NCI-H2081 treated with DMSO at 0.1 percent for 48 hours (cell line): ENCODE measurements around the gene XYLT2.

ENCODE experiments used
- DNase-seq: peaks from one replicate; lab custom pipeline; 2025; lab: John Stamatoyannopoulos, UW

XYLT2 gene

GRCh38 chr17:50363217-50364060 lies 17.5 kb downstream of the XYLT2 start:
- no peak for DNase-seq

- DNase-seq, result no peak
Observed at GRCh38 chr17:50364061-50364458, 18.1 kb downstream of the XYLT2 start.

- DNase-seq, result no peak
Observed at GRCh38 chr17:50364715-50365114, 18.8 kb downstream of the XYLT2 start.

DNA sequence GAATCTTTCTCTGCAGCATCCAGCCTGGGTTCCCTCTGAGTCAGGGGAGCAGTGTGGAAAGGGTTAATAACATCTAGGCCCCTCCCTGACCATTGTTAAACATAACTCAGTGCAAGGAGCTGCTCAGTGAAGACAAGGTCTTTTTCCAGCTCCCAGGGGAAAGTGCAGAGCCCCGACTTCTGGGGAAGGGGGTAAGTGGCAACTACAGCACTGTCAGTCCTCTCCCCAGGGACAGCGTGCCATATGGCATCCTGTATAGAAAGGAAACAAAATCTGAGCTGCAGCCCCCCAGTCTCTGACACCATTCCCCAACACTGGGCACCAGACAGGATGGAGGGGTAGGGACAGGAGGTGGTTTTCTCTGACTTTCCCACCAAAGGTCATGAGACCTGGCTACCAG lies 19.2 kb downstream of the XYLT2 start:
- DNase-seq, result no peak

GRCh38 chr17:50365649-50366393 lies 19.9 kb downstream of the XYLT2 start:
- no peak for DNase-seq

- no peak for DNase-seq
Observed at GRCh38 chr17:50367401-50367800, 21.5 kb downstream of the XYLT2 start.

DNA sequence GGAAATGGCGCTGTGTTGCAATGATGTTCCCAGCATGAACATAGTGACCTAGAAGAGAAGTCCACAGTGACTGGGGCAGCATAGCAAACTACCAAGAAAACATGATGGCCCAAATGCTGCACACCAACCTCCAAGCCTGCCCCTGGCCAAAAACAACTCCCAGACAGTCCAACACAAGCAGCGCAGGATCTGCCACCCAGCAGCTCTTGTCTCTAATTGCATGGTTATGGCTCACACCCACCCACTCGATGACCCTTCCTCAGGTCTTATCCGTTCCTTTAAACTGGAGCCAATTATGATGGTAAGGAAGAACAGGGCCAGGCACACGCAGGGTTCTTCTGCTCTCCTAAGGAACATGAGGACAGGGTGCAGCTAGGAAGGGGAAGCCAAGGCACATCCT lies 24.1 kb downstream of the XYLT2 start:
- no peak for DNase-seq

GRCh38 chr17:50371526-50371925 lies 25.6 kb downstream of the XYLT2 start:
- DNase-seq, result no peak

GRCh38 chr17:50372222-50372757 lies 26.4 kb downstream of the XYLT2 start:
- no peak for DNase-seq

- DNase-seq, result peak; percentile 73
Observed at GRCh38 chr17:50372758-50373556, 27.0 kb downstream of the XYLT2 start, which contains the start of the genes EME1 and MRPL27. TSS of gene EME1 (plus strand) at chr17:50373229. CDS start at chr17:50375209, 1,980 bp downstream. TSS of gene MRPL27 (minus strand) at chr17:50373184. CDS start at chr17:50373170, 14 bp downstream.

DNA sequence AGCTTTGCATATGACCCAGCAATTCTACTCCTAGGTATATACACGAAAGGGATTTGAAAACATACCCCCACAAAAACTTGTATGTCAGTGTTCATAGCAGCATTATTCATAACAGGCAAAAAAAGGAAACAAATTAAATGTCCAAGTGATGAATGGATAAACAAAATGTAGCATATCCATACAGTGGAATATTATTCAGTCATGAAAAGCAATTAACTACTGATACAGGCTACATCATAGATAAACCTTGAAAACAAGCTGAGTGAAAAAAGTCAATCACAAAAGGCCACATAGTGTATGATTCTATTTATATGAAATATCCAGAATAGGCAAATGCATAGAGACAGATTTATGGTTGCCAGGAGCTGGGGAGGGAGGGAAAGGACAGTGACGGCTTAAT lies 27.8 kb downstream of the XYLT2 start:
- no peak for DNase-seq

- DNase-seq, result peak; percentile 55
Observed at GRCh38 chr17:50375858-50376538, 30.1 kb downstream of the XYLT2 start.

DNA sequence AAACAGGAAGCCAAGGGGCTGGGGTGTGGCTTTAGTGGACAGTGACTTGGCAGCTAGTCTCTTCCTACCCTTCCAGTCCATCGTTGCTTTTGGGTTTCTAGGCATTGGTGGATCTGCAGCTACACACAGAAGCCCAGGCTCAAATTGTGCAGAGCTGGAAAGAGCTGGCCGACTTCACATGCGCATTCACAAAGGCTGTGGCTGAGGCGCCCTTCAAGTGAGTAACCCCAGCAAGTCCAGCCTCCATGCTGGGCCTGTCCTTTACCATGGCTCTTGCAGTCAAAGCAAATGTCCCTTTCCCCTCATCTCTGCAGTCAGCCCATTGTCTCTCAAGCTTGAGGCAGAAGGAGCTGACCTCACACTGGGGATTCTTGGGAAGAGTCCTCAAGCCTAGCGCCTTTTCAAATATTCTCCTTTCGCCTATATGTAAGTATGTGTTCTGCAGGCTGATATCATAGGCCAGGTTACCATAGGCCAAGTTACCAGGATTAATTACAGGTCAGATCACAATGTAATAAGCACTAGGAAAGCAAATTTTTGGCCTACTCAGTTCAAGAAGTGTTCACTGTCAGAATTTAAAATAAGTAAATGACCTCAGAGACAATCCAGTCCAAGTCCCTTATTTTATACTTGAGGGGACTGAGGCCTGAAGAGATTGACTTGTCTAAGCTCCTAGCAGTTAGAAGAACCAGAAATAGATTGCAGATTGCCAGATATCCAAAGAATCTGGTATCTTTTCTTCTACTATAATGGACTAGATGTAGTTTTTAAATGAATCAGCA lies 33.6 kb downstream of the XYLT2 start:
- no peak for DNase-seq

GRCh38 chr17:50380369-50381259 lies 34.7 kb downstream of the XYLT2 start:
- no peak for DNase-seq

- no peak for DNase-seq
Observed at GRCh38 chr17:50381260-50381815, 35.4 kb downstream of the XYLT2 start.

DNA sequence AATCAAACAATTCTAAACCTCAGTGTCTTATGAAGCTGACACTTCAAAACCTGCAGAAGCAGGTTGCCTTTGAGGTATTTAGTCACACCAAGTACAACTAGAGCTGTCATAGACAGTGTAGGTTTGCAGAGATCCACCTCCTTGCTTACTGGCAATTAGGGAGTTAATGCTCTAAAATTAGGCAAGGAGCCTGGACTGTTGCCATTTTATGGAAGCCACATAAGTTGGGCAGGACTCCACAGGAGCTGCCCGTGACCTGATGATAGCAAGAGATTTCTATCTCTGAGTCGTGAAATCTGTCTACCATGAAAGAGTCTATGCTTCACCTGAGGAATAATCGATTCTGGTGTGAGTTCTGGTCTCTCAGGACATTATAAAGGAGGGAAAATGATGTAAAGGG lies 36.0 kb downstream of the XYLT2 start:
- DNase-seq, result no peak

DNA sequence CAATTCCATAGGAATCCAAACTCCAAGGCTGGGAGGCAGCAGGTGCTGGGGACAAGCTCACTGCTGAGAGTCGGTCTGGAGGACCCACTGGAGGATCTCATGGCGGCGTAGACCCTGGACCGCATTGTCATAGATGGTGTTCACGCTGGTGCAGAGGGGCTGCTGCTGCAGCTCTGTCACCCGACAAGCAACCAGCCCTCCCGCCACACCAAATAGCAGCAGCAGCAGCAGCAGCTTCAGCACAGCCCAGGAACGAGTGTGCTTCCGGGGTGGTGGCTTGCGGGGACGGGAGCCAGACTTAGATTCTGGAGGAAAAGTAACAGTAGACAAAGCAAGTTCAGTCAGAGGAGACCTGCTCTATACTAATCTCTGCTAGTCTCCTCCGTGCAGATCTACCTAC lies 37.0 kb downstream of the XYLT2 start:
- no peak for DNase-seq

- no peak for DNase-seq
Observed at GRCh38 chr17:50386510-50386909, 40.6 kb downstream of the XYLT2 start.

GRCh38 chr17:50388728-50389127 lies 42.8 kb downstream of the XYLT2 start:
- DNase-seq, result no peak
